HUDEP-2 (cell line): Measurements from ENCODE around the gene RAP1GAP.
"Not testable (repeated sequence)": the region's sequence is repeated elsewhere in the genome, so short reads cannot be mapped to it uniquely, and the experiment has no call there.

ENCODE experiments used
- DNase-seq, 76 experiments: peaks; one replicate each; lab custom pipeline; 2025; ENCODE audit not compliant: unreplicated experiment in 76 of 76; lab: John Stamatoyannopoulos, UW

RAP1GAP gene

GRCh38 chr1:21575351-21575942 is 93.7 kb downstream of the RAP1GAP start:
- DNase-seq: no peak

DNA sequence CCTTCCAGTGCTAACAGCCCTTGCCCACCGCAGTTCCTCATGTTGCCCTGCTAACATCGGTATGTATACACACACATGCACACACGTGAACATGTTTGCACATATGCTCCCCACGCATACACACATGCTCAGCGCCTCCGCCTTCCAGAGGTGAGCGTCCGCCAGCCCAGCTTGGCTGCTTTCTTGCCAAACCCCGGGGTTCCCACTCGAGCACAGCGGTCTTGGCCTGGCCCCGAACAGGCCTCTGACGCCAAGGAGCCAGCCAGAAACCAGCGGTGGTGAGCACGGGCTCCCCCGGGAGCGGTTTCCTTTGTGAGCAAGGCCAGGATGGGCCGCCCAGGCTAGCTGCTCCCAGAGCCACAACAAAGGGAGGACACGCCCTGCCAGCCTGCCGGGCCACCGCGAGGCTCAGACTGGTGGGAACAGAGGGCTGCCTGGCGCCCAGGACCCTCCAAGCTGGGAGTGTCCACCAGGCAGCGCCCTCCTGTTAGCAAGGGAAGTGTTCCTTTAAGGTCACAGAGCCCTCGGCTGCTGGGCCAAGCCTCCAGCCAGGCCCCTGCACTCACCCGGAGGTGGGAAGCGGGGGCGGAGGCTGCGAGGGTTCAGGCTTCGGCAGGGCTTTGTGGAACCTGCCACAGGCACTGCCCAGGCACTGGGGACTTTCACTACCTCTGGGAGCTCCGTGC is 94.5 kb downstream of the RAP1GAP start:
- no peak for DNase-seq

DNA sequence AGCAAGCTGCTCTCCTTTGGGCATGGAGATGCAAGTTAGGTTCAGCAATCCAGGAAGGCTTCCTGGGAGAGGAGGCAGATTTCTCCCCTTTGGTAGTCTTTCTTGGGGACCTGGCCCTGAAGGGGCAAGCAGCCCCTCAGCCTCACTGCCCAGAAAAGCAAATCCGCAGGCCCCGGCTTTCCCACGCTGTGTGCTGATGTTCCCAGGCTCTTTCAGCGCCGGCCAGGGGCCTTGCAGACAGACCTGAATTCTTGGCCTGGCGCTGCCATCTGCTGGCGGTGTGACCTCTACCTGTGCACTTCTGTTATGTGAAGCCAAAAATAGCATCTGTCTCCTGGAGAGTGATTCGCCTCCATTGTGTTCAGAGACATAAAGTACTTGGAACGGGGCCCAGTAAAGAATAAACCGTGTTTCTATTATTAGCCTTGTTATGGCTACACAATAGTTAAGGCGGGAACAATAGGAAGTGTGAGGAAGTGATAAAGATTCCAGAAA is 95.1 kb downstream of the RAP1GAP start:
- DNase-seq: peak in 52 of 76 experiments; percentile 5 to 70 (median 39)

DNA sequence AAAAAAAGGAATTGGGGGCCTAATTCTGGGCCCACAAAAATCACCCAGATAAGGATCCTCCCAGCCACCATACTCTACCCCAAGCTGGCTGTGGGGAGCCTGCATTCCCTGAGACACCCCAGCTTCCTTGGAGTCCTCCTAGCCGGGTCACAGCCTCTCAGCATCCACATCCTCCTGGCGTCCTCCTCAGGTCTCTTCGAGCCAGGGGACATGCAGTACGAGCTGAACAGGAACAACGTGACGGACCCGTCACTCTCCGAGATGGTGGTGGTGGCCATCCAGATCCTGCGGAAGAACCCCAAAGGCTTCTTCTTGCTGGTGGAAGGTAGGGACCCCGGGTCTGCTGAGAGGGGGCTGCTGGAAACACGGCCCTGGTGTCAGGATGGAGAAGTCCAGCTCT is 95.7 kb downstream of the RAP1GAP start:
- no peak for DNase-seq

DNA sequence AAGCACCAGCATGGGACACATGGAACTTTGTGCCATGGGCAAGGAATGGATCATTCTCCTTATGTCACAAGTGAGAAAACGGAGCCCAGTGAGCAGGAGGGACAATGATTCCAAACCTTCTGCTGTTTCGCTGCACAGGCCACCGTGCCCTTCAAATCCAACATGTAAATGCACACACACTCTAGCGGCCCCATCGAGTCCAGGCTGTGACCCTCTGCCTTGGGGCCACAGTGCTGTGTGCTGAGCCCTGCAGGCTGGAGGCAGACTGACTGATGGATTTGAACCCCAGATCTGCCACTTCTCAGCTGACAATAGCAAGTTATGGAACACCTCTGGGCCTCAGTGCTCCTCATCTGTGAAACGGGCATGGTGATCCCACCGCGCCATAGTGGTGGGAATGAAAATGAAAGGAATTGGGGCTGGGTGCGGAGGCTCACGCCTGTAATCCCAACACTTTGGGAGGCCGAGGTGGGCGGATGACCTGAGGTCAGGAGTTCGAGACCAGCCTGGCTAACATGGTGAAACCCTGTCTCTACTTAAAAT is 96.4 kb downstream of the RAP1GAP start:
- no peak for DNase-seq

DNA sequence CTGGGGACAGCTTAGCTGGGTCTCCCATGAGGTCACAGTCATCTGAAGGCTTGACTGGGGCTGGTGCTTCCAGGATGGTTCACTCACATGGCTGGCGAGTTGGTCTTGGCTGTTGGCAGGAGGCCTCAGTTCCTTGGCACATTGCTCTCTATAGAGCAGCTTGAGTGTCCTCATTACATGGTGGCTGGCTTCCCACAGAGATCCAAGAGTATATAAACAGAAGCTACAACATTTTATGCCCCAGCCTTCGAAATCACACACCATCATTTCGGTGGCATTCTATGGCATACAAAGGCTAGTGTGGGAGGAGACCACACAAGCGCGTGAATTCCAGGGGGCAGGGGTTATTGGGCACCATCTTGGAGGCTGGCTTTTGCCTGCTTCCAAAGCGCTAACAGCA is 96.9 kb downstream of the RAP1GAP start:
- no peak for DNase-seq

- no peak for DNase-seq
These were observed 98.3 kb downstream of the RAP1GAP start for GRCh38 chr1:21570885-21571284.

GRCh38 chr1:21570528-21570875 is 98.7 kb downstream of the RAP1GAP start:
- DNase-seq: no peak

GRCh38 chr1:21569820-21570527 is 99.2 kb downstream of the RAP1GAP start:
- DNase-seq: no peak

GRCh38 chr1:21568809-21569385 is 100.3 kb downstream of the RAP1GAP start:
- DNase-seq: no peak

- no peak for DNase-seq
These were observed 101.0 kb downstream of the RAP1GAP start for GRCh38 chr1:21568006-21568746.

GRCh38 chr1:21567241-21568005 is 101.7 kb downstream of the RAP1GAP start:
- no peak for DNase-seq

DNA sequence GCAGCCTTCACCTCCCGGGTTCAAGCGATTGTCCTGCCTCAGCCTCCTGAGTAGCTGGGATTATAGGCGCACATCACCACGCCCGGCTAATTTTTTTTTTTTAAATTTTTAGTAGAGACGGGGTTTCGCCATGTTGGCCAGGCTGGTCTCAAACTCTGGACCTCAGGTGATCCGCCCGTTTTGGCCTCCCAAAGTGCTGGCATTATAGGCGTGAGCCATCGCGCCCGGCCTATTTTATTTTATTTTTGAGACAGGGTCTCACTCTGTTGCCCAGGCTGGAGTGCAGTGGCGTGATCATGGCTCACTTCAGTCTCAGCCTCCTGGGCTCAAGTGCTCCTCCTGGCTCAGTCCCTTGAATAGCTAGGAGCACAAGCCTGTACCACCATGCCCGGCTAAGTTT is 102.8 kb downstream of the RAP1GAP start:
- DNase-seq: not testable (repeated sequence)

GRCh38 chr1:21565285-21565684 is 103.9 kb downstream of the RAP1GAP start:
- DNase-seq: no peak

DNA sequence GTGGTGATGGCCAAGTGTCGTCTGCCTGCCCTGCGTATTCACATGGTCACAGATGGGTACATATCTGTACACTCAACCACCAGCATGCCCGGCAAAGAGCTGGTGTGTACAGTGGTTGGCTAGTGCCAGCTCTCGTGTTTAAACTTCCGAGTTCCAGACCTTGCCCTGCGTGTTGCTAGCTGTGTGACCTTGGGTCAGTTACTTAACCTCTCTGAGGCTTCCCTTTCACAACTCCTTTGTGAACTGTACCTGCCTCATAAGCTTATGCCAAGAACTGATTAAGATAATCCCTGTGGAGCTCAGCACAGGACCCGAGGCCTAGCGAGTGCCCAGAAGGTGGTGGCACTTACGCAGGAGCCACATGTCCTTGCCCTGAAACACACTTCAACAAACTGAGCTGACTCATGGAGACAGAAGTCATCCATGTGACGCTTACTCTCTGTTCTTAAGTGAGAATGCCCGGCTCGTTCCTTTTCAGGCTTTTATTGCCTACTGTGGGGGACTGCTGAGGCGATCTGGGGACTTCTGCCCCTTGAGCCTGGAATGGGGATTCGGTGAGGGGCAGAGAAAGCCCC is 104.5 kb downstream of the RAP1GAP start:
- no peak for DNase-seq

DNA sequence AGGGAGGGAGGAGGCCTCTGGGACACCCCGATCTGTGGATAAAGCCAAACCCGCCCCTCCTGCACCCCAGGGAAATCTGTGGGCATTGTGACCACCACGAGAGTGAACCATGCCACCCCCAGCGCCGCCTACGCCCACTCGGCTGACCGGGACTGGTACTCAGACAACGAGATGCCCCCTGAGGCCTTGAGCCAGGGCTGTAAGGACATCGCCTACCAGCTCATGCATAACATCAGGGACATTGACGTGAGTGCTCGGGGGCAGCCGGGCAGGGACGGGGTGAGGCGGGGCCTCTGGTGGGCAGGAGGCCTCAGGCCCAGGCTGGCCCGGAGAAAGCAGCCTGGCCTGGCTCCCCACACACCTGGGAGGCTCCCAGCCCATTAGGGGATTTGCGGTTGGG is 105.2 kb downstream of the RAP1GAP start:
- no peak for DNase-seq

DNA sequence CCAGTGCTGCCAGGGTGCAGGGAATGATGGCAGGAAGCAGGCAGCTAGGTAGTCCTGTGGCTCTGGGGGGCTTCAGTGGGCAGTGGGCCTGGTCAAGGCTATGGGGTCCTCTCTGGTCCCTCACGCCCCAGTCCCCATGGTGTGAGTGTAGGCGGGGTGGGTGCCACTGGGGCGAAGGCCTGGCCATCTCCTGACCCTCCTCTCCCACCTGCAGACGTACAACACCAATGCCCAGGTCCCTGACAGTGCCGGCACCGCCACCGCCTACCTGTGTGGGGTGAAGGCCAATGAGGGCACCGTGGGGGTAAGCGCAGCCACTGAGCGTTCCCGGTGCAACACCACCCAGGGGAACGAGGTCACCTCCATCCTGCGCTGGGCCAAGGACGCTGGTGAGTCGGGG is 106.3 kb downstream of the RAP1GAP start:
- no peak for DNase-seq

DNA sequence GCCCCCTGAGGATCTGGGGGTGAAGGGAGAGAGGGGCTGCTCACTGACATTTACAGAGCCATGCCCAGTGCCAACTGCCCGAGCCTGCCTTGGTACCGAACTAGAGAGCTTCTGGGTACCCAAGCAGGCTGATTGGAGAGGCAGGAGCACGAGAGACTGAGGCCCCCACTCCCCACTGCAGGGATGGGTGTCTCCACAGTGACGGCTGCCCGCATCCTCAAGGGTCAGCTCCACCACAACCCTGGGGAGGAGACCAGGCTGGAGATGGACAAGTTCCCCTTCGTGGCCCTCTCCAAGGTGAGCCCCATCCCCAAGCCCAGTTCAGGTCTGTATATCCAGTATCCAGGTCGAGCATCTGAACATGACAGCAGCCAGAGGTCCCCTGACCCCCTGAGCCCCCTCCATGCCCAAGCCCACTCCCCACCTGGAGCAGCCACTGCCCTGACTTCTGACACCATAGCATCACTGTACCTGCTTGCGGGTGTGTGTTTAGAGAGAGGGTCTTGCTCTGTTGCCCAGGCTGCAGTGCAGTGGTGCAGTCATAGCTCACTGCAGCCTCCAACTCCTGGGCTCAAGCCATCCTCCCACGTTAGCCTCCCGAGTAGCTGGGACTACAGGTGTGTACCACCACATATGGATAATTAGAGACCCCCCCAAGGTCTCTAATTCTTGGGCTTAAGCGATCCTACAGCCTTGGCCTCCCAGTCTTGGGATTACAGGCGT is 108.1 kb downstream of the RAP1GAP start:
- no peak for DNase-seq
